Psoas muscle (tissue), 8 donors: ENCODE measurements around the gene LCOR. TPM values are rescaled to one million over a fixed set of nuclear protein-coding genes. Genes with fewer than 3 reads are reported as not detected.

ENCODE experiments used
- ATAC-seq, 4 donors: fragments of 200-7000 bp; cut with Tn5 transposase; one replicate each; pipeline ENCODE4 v1.9.1; 2020; ENCODE audit warnings: moderate library complexity in 3 of 4, mild to moderate bottlenecking in 2 of 4
- DNase-seq, 2 donors: peaks; one replicate each; pipeline ENCODE4 v3.0.0-alpha.2; 2020
- H3K27ac ChIP-seq: fragments of 200-600 bp; one replicate; pipeline ENCODE4 v1.8.0; 2022
- H3K27me3 ChIP-seq, 3 donors: fragments of 200-600 bp in 1 of 3; one replicate each; pipeline versions ENCODE4 v1.6.1 to v1.8.0; 2013 to 2022; ENCODE audit warnings: low read length in 2 of 3, mild to moderate bottlenecking in 2 of 3, moderate library complexity in 1 of 3; ENCODE audit not compliant: insufficient read depth in 3 of 3
- H3K36me3 ChIP-seq, 2 donors: fragments of 200-600 bp in 1 of 2; one replicate each; pipeline versions ENCODE4 v1.6.1 to v1.8.0; 2013 to 2022; ENCODE audit warnings: low read depth in 1 of 2, mild to moderate bottlenecking in 1 of 2, moderate library complexity in 1 of 2; ENCODE audit not compliant: insufficient read depth in 1 of 2
- H3K4me1 ChIP-seq: fragments of 200-600 bp; one replicate; pipeline ENCODE4 v1.8.0; 2022
- H3K4me3 ChIP-seq: fragments of 200-600 bp; one replicate; pipeline ENCODE4 v1.8.0; 2022; ENCODE audit warnings: mild to moderate bottlenecking
- H3K9me3 ChIP-seq: fragments of 200-600 bp; one replicate; pipeline ENCODE4 v1.8.0; 2022
- WGBS, 3 donors: extraction: QIAGEN DNeasy Blood & Tissue Kit; methylation state at CpG; one replicate each; pipeline versions ENCODE4 v1.1.6 to v1.1.7; 2013; 5-methylcytosine and 5-hydroxymethylcytosine counted together
- intact Hi-C, 2 donors: fragments of 100-400 bp; cut with DNase I; formaldehyde crosslinking; loops; one replicate each; pipeline versions ENCODE4 v1.11.0 to v1.14.2; 2022
- polyA plus RNA-seq, 3 donors: library from polyadenylated mRNA; stranded (reverse); fragments of 200-250 nt; gene quantifications; one replicate each; pipeline ENCODE4 v1.2.3, GENCODE V29; 2013
- total RNA-seq, 4 donors: library from RNA; stranded (reverse); fragmentation: NEBNext Ultra II Directional in 2 of 4; extraction: Animal tissue kit (Norgen Biotek cat#: 25700) in 2 of 4; gene quantifications; one replicate each; pipeline versions ENCODE4 v1.2.1 to v1.2.4, GENCODE V29; 2021 to 2023
- TF ChIP-seq, protein P1 (sequence below): fragments of 200-600 bp; IDR thresholded peaks from one replicate; pipeline ENCODE4 v1.8.0; 2022; ENCODE audit warnings: antibody characterized with exemption
- donor health status: healthy with polysubstance abuse.
- donor health status: DM: no; HTN: no; CAD: no; lungs with moderate emphysema.
- donor health status: Bipolar disorder and iron deficiency.
- donor health status: healthy.
- donor health status: DM: yes; HTN: yes; CAD: no.
- donor health status: DM: no; HTN: no; CAD: no.
- donor health status: DM: no; HTN: no; CAD: no.
- donor health status: DM: yes; HTN: yes; CAD: no.

The LCOR gene
- total and polyA plus RNA-seq, 7 donors, result 1.7 to 30.4 (median 13.6) TPM

DNA sequence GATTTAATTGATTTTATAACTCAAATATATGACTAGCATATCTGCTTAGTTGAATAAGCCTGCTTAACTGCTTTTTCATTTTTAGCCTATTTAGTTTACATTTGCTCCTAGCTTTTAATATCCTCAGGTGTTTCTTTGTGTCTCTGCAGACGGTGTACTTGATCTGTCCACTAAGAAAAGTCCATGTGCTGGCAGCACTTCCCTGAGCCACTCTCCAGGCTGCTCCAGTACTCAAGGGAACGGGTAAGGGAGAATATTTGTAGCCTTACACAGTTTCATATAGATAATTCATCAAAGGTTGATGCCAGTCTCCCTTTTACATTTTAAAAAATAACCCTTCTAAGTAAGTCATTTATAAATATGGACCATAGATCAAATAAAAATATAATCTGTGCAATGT is 119.9 kb downstream of the LCOR start:
- peaks cover 44% of the 10 kb centered on the region for H3K4me1 ChIP-seq
- no peak overlapping the region for H3K4me3 ChIP-seq
- no peaks in the 10 kb centered on the region for H3K27me3 ChIP-seq
- TF ChIP-seq, protein P1, sequence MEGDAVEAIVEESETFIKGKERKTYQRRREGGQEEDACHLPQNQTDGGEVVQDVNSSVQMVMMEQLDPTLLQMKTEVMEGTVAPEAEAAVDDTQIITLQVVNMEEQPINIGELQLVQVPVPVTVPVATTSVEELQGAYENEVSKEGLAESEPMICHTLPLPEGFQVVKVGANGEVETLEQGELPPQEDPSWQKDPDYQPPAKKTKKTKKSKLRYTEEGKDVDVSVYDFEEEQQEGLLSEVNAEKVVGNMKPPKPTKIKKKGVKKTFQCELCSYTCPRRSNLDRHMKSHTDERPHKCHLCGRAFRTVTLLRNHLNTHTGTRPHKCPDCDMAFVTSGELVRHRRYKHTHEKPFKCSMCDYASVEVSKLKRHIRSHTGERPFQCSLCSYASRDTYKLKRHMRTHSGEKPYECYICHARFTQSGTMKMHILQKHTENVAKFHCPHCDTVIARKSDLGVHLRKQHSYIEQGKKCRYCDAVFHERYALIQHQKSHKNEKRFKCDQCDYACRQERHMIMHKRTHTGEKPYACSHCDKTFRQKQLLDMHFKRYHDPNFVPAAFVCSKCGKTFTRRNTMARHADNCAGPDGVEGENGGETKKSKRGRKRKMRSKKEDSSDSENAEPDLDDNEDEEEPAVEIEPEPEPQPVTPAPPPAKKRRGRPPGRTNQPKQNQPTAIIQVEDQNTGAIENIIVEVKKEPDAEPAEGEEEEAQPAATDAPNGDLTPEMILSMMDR, result no peak
- WGBS, 3 donors, result 29 to 51% (median 33%) methylated on average over 2 of the region's 2 CpGs
- peak in 2 of 4 donors; percentile 48 to 52 for ATAC-seq
- no peak overlapping the region for H3K27ac ChIP-seq
- H3K36me3 ChIP-seq, result peaks cover 5 to 35% of the 10 kb centered on the region in 2 donors
- H3K9me3 ChIP-seq, result no peaks in the 10 kb centered on the region
- intact Hi-C loops, result loop anchor here in 1 of 2 donors (10.0 kb wide), 1 partner anchor 63 kb away; no protein-coding TSS in a partner anchor
- no peak for DNase-seq

GRCh38 chr10:96955794-96956193 is 123.7 kb downstream of the LCOR start:
- Histone ChIP-seq H3K9me3 (no peaks in the 10 kb centered on the region), H3K4me3 (no peak overlapping the region), H3K27ac (no peak overlapping the region), H3K36me3 (peaks cover 5 to 35% of the 10 kb centered on the region in 2 donors), H3K27me3 (no peaks in the 10 kb centered on the region), H3K4me1 (peaks cover 41% of the 10 kb centered on the region)
- ATAC-seq (no peak), DNase-seq (no peak)
- intact Hi-C loops, result loop anchor here in 1 of 2 donors (10.0 kb wide), 1 partner anchor 59 kb away; no protein-coding TSS in a partner anchor
- TF ChIP-seq, protein P1, result no peak
- WGBS, 3 donors, result 60 to 63% (median 60%) methylated on average over 4 of the region's 4 CpGs

DNA sequence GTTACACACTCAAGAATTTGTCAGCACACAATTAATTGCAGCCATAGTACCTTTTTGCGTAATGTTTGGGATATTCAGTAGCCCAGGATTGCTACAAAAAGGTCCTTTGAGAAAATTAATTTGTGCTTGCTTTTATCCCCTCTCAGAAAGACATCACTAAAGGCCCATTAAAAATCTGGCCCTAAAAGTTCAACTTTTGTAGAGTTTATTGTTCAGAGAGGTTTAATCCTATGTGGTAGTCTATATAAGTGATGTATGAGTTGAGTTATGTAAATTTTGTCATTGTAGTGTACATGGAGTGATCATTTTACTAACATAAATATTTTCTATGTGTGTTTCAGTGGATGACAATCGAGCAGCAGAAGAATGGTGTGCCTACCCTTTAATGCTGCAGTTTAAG is 126.0 kb downstream of the LCOR start:
- ATAC-seq (no peak), DNase-seq (no peak)
- Histone ChIP-seq H3K27ac (no peak overlapping the region), H3K4me1 (peaks cover 44% of the 10 kb centered on the region), H3K9me3 (no peaks in the 10 kb centered on the region), H3K27me3 (no peaks in the 10 kb centered on the region), H3K4me3 (no peak overlapping the region), H3K36me3 (peaks cover 5 to 27% of the 10 kb centered on the region in 2 donors)
- intact Hi-C loops, result loop anchor here in 1 of 2 donors (10.0 kb wide), 1 partner anchor 57 kb away; no protein-coding TSS in a partner anchor
- TF ChIP-seq, protein P1, result no peak
- 92 to 98% (median 93%) methylated on average over 2 of the region's 2 CpGs for WGBS, 3 donors

GRCh38 chr10:96959733-96960132 is 127.6 kb downstream of the LCOR start:
- TF ChIP-seq, protein P1, result no peak
- intact Hi-C loops, result loop anchor here in 1 of 2 donors (10.0 kb wide), 1 partner anchor 55 kb away; no protein-coding TSS in a partner anchor
- Histone ChIP-seq H3K27ac (no peak overlapping the region), H3K9me3 (no peaks in the 10 kb centered on the region), H3K4me3 (no peak overlapping the region), H3K36me3 (peaks cover 5 to 22% of the 10 kb centered on the region in 2 donors), H3K27me3 (no peaks in the 10 kb centered on the region), H3K4me1 (peaks cover 47% of the 10 kb centered on the region)
- ATAC-seq (no peak), DNase-seq (no peak)
- 48 to 81% (median 59%) methylated on average over 1 of the region's 1 CpG for WGBS, 3 donors

DNA sequence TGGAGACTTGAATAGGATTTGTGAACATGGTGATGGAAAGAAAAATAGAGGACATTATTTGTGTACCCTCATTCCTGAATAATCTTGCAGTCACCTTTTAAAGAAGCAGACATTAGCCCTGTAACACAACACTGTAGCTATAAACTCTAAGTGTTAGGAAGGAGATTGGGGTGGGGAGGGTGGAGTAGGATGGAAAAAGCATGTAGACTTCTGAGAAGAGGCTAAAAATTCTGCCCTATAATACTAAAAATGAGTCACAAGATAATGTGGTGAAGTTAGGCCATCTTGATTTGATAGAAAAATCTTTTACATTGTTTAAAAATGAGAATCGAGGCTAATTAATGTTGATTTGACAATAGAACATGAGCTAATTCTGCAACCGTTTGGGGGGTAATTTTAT is 128.8 kb downstream of the LCOR start:
- H3K27me3 ChIP-seq, result no peaks in the 10 kb centered on the region
- peaks cover 0 to 11% of the 10 kb centered on the region in 2 donors for H3K36me3 ChIP-seq
- no peaks in the 10 kb centered on the region for H3K9me3 ChIP-seq
- H3K4me3 ChIP-seq, result no peak overlapping the region
- no peak for ATAC-seq
- no peak for DNase-seq
- intact Hi-C loops, result no loop called here
- H3K27ac ChIP-seq, result no peak overlapping the region
- WGBS, 3 donors, result 84 to 93% (median 89%) methylated on average over 2 of the region's 2 CpGs
- peaks cover 47% of the 10 kb centered on the region for H3K4me1 ChIP-seq
- TF ChIP-seq, protein P1, result no peak
